HG03442 (cell line): ENCODE data around the gene MPP7.

Experiments
- ATAC-seq: cut with Tn5 transposase; IDR thresholded peaks from one replicate; pipeline ENCODE4 v1.9.1; 2021; ENCODE audit warnings: mild to moderate bottlenecking, moderate library complexity; ENCODE audit not compliant: unreplicated experiment

The MPP7 gene

GRCh38 chr10:28307267-28307666, 4.4 kb upstream of the MPP7 start:
- no peak for ATAC-seq

- ATAC-seq, result no peak
These were observed 2.7 kb upstream of the MPP7 start for GRCh38 chr10:28305553-28305952.

- no peak for ATAC-seq
These were observed 1.2 kb upstream of the MPP7 start for GRCh38 chr10:28304032-28304571.

- no peak for ATAC-seq
These were observed 739 bp downstream of the MPP7 start for GRCh38 chr10:28302012-28302637.

GRCh38 chr10:28300027-28300426, 2.8 kb downstream of the MPP7 start:
- no peak for ATAC-seq

- ATAC-seq, result no peak
These were observed 3.9 kb downstream of the MPP7 start for GRCh38 chr10:28298951-28299350.

- ATAC-seq, result no peak
These were observed 6.8 kb downstream of the MPP7 start for GRCh38 chr10:28296023-28296422.

GRCh38 chr10:28295336-28295735, 7.5 kb downstream of the MPP7 start:
- no peak for ATAC-seq

- no peak for ATAC-seq
These were observed 8.1 kb downstream of the MPP7 start for GRCh38 chr10:28294809-28295208.

GRCh38 chr10:28294169-28294532, 8.7 kb downstream of the MPP7 start:
- no peak for ATAC-seq

- no peak for ATAC-seq
These were observed 9.4 kb downstream of the MPP7 start for GRCh38 chr10:28293236-28294168.

- ATAC-seq, result no peak
These were observed 11.0 kb downstream of the MPP7 start for GRCh38 chr10:28291881-28292297.

- ATAC-seq, result no peak
These were observed 17.0 kb downstream of the MPP7 start for GRCh38 chr10:28285816-28286215.

GRCh38 chr10:28284126-28284525, 18.7 kb downstream of the MPP7 start:
- ATAC-seq, result no peak

GRCh38 chr10:28283251-28283650, 19.6 kb downstream of the MPP7 start:
- no peak for ATAC-seq

GRCh38 chr10:28282336-28282735, 20.5 kb downstream of the MPP7 start:
- no peak for ATAC-seq

GRCh38 chr10:28281726-28282315, 21.0 kb downstream of the MPP7 start:
- ATAC-seq, result no peak

GRCh38 chr10:28280652-28281051, 22.2 kb downstream of the MPP7 start:
- no peak for ATAC-seq

- ATAC-seq, result no peak
These were observed 23.0 kb downstream of the MPP7 start for GRCh38 chr10:28279878-28280277.

- ATAC-seq, result no peak
These were observed 24.0 kb downstream of the MPP7 start for GRCh38 chr10:28278842-28279241.

GRCh38 chr10:28276384-28276783, 26.5 kb downstream of the MPP7 start:
- ATAC-seq, result no peak

GRCh38 chr10:28274475-28274874, 28.4 kb downstream of the MPP7 start:
- no peak for ATAC-seq
